ENCODE measurements around the gene HIC1.

DNA sequence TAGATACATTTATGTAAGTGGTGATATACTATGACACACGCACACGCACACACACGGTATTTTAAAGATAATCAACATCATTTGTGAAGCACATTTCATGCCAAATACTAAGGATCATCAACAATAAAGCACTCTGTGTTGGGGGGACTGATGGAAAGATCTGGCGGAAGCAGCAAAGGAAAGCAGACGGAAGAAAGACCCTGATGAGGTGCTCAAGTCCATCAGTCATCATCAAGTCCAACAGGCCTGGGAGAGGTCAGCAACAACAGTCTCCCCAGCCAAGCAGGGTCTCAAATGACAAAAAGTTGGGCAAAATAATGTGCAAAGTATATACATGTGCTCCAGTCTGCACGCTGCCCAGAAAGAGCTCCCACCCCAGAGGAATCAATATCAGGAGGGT lies 55.5 kb downstream of the HIC1 start:
- TF ChIP-seq, protein P1, sequence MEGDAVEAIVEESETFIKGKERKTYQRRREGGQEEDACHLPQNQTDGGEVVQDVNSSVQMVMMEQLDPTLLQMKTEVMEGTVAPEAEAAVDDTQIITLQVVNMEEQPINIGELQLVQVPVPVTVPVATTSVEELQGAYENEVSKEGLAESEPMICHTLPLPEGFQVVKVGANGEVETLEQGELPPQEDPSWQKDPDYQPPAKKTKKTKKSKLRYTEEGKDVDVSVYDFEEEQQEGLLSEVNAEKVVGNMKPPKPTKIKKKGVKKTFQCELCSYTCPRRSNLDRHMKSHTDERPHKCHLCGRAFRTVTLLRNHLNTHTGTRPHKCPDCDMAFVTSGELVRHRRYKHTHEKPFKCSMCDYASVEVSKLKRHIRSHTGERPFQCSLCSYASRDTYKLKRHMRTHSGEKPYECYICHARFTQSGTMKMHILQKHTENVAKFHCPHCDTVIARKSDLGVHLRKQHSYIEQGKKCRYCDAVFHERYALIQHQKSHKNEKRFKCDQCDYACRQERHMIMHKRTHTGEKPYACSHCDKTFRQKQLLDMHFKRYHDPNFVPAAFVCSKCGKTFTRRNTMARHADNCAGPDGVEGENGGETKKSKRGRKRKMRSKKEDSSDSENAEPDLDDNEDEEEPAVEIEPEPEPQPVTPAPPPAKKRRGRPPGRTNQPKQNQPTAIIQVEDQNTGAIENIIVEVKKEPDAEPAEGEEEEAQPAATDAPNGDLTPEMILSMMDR (IDR thresholded peaks at IDR 0.05), result no peak
- TF ChIP-seq EP300 (IDR thresholded peaks at IDR 0.05) (no peak), POLR2A (IDR thresholded peaks at IDR 0.05) (no peak), POLR2AphosphoS5 (IDR thresholded peaks at IDR 0.05) (no peak)

Measured in gastroesophageal sphincter (tissue), 3 donors.